Limb (tissue), 2 donors: ENCODE measurements around the gene PPP1R1A.

Source experiments
- DNase-seq, 2 donors: peaks; one replicate each; pipeline ENCODE4 v3.0.0-alpha.2; 2016; ENCODE audit errors: extremely low spot score in 2 of 2

The PPP1R1A gene

GRCh38 chr12:54603872-54604271, 15.4 kb upstream of the PPP1R1A start:
- DNase-seq = no peak

- peak; percentile 61 to 69 for DNase-seq
These were observed 14.8 kb upstream of the PPP1R1A start for GRCh38 chr12:54603173-54603814.

- DNase-seq = no peak
These were observed 14.2 kb upstream of the PPP1R1A start for GRCh38 chr12:54602661-54603060.

GRCh38 chr12:54601841-54602240, 13.4 kb upstream of the PPP1R1A start:
- no peak for DNase-seq

- no peak for DNase-seq
These were observed 10.5 kb upstream of the PPP1R1A start for GRCh38 chr12:54598970-54599369.

- DNase-seq = peak; percentile 78 to 80
These were observed 8.1 kb upstream of the PPP1R1A start for GRCh38 chr12:54596526-54596946.

- DNase-seq = no peak
These were observed 7.0 kb upstream of the PPP1R1A start for GRCh38 chr12:54595471-54595870.

- DNase-seq = no peak
These were observed 5.3 kb upstream of the PPP1R1A start for GRCh38 chr12:54593725-54594124.

- no peak for DNase-seq
These were observed 4.7 kb upstream of the PPP1R1A start for GRCh38 chr12:54593135-54593534.

- no peak for DNase-seq
These were observed 3.9 kb upstream of the PPP1R1A start for GRCh38 chr12:54592316-54592715.

GRCh38 chr12:54590978-54591591, 2.6 kb upstream of the PPP1R1A start:
- DNase-seq = no peak

- no peak for DNase-seq
These were observed 1.5 kb upstream of the PPP1R1A start for GRCh38 chr12:54589964-54590363.

GRCh38 chr12:54588890-54589267, 420 bp upstream of the PPP1R1A start:
- no peak for DNase-seq

GRCh38 chr12:54587315-54587873, 1.1 kb downstream of the PPP1R1A start:
- DNase-seq = no peak

- DNase-seq = no peak
These were observed 1.8 kb downstream of the PPP1R1A start for GRCh38 chr12:54586620-54587019.

- no peak for DNase-seq
These were observed 3.2 kb downstream of the PPP1R1A start for GRCh38 chr12:54585243-54585642.

GRCh38 chr12:54584128-54584527, 4.3 kb downstream of the PPP1R1A start:
- no peak for DNase-seq

- no peak for DNase-seq
These were observed 4.7 kb downstream of the PPP1R1A start for GRCh38 chr12:54583726-54584125.

- DNase-seq = no peak
These were observed 7.0 kb downstream of the PPP1R1A start for GRCh38 chr12:54581412-54581811.

GRCh38 chr12:54579696-54580333, 8.6 kb downstream of the PPP1R1A start:
- DNase-seq = peak; percentile 85 to 93

- DNase-seq = no peak
These were observed 9.2 kb downstream of the PPP1R1A start for GRCh38 chr12:54579258-54579657.

- no peak for DNase-seq
These were observed 9.7 kb downstream of the PPP1R1A start for GRCh38 chr12:54578778-54579177.

- DNase-seq = no peak
These were observed 15.6 kb downstream of the PPP1R1A start for GRCh38 chr12:54572881-54573280.
